ENCODE measurements around the gene SOWAHC.

GRCh38 chr2:109649736-109650695 lies 35.9 kb downstream of the SOWAHC start:
- TF ChIP-seq CTCF (IDR thresholded peaks at IDR 0.05), result no peak
- TF ChIP-seq POLR2AphosphoS5 (IDR thresholded peaks at IDR 0.05), result no peak
- TF ChIP-seq POLR2A (IDR thresholded peaks at IDR 0.05), result no peak

Data from breast epithelium (tissue), 3 donors.